Measurements from ENCODE around the gene SPRR2G.
"Not testable (repeated sequence)": the region's sequence is repeated elsewhere in the genome, so short reads cannot be mapped to it uniquely, and the experiment has no call there.

SPRR2G gene

DNA sequence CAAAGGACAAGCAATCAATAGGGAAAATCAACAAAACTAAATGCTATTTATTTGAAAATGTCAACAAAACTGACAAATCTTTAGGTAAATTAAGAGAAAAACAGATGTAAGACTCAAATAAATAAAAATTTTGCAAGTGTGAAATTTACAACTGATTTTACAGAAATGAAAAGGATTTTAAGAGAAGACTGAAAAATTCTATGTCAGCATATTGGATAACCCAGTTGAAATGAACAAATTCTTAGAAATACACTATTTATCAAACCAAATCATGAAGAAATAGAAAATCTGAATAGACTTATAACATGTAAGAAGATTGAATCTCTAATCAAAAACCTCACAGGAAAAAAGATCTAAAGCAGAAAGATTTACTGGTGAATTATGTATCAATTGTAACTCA is 29.7 kb downstream of the SPRR2G start:
- no peak for DNase-seq
- intact Hi-C loops (cut with DNase I) = no loop called here

DNA sequence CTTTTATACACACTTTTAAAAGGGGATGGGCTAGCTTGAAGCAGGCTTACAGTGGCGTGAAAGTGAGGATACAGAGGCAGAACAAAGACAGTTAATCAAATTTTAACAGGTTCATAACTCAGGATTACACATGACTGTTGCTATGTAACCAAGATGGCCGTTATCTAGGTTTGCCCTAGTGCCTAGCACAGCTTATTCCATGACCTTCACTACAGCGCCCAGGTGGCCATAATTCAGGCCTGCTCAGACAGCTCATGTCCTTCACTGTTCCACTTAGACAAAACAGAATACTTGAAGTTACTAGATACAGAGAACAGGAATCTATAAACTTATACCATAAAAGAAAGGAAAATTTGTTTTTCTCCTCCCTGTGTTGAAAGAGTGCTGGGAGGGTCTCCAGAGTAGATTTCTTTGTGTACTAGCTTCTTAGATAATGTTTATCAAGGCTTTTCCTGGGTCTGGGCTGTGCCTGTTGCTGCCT is 31.2 kb downstream of the SPRR2G start:
- intact Hi-C loops (cut with DNase I) = no loop called here
- DNase-seq = no peak

DNA sequence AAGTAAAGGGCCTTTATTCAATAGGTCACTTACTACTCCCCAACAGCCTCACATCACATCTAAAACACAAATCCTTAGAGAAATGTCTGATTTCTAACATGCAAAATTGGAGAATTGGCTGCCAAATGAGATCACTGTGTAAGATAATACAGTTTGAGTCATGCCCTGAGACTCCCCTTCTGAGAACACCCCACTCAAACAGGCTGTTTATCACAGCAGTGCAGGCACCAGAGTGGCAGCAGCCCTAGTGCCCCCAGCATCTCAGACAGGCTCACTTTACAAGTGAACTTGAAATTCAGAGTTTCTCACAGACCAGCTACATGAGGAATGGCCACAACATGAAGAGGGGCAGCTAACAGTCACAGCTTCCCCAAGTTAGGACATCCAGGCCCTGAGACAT is 35.4 kb downstream of the SPRR2G start:
- DNase-seq; intact Hi-C loops (cut with DNase I): not testable (repeated sequence)

DNA sequence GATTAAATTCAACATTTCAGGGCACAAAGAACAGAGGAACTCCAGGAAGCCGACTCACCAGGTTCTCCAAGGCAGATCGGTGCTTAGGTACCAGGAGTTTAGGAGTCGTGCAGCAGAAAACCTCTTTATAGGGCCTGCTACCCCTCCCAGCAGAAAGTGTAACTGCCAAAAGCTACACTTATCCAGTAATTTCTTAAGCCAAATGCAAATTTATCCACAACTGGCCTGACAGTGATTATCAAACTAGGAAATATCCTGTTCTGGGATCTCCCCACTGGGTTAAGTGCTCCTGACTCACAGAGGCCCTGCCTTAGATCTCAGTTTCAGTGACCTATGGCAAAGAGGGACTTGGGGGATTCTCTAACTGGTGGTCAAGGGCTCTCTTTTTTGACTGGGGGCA is 37.3 kb downstream of the SPRR2G start, which contains the start of gene SPRR2F:
Gene SPRR2F, minus strand, starts transcription at position 101 of the 400 bp plus-strand sequence. CDS start 783 bp downstream, outside the sequence.
- DNase-seq = no peak
- intact Hi-C loops (cut with DNase I) = no loop called here

DNA sequence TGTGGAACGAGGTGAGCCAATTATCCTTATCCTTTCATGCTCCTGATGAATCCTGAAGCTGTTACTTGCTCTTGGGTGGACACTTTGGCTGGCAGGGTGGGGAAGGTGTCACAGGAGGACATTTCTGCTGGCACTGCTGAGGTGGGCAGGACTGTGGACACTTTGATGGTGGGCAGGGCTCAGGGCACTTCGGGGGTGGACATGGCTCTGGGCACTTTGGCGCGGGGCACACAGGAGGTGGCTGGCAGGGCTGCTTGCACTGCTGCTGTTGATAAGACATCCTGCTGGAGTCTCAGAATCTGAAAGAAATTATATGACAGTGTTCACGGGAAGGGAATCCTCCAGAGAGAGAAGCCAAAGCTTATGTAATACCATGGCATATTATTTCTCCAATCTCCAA is 38.2 kb downstream of the SPRR2G start:
- DNase-seq; intact Hi-C loops (cut with DNase I): not testable (repeated sequence)

DNA sequence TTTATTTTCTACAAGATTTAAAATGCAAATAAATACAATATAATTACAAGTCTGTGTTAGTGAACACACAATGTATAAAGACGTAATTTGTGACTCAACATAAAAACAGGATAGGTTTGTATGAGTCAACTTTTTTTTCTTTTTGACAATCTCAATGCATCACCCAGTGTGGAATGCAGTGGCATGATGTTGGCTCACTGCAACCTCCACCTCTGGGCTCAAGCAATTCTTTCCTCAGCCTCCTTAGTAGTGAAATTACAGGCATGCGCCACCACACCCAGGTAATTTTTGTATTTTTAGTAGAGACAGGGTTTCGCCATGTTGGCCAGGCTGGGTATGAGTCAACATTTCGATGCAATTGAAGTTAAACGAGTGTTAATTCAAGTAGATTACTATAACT is 50.4 kb downstream of the SPRR2G start:
- no peak for DNase-seq
- intact Hi-C loops (cut with DNase I) = no loop called here

Data from head of caudate nucleus (tissue), 42 donors.